Neuron (in vitro differentiated cells): ENCODE measurements around the gene CRYGN.

Experiments used
- H2AFZ ChIP-seq: one replicate; pipeline ENCODE4 v1.6.1; 2013; ENCODE audit warnings: low read depth, mild to moderate bottlenecking, inconsistent platforms, low read length, moderate library complexity
- H3K27me3 ChIP-seq: one replicate; pipeline ENCODE4 v1.6.1; 2013; ENCODE audit warnings: low read length; ENCODE audit not compliant: insufficient read depth
- H3K36me3 ChIP-seq: one replicate; pipeline ENCODE4 v1.6.1; 2013; ENCODE audit warnings: low read length; ENCODE audit not compliant: insufficient read depth
- H3K4me1 ChIP-seq: one replicate; pipeline ENCODE4 v1.6.1; 2013; ENCODE audit warnings: low read length; ENCODE audit not compliant: insufficient read depth
- H3K4me3 ChIP-seq: 2 replicates; pipeline ENCODE4 v1.5.1; 2013; ENCODE audit warnings: mild to moderate bottlenecking, low read length, moderate library complexity
- H3K9me3 ChIP-seq: one replicate; pipeline ENCODE4 v1.6.1; 2013; ENCODE audit warnings: low read length

Gene CRYGN

GRCh38 chr7:151423936-151424335 lies 16.0 kb downstream of the CRYGN start:
- Histone ChIP-seq H3K27me3 (peaks cover 3% of the 10 kb centered on the region), H3K9me3 (peaks cover 5% of the 10 kb centered on the region), H3K4me1 (peaks cover 8% of the 10 kb centered on the region), H3K4me3 (no peak overlapping the region), H3K36me3 (no peaks in the 10 kb centered on the region), H2AFZ (no peak overlapping the region)

- Histone ChIP-seq H2AFZ (no peak overlapping the region), H3K27me3 (peaks cover 3% of the 10 kb centered on the region), H3K36me3 (no peaks in the 10 kb centered on the region), H3K4me1 (peaks cover under 1% of the 10 kb centered on the region), H3K4me3 (no peak overlapping the region), H3K9me3 (peaks cover 5% of the 10 kb centered on the region)
Measured at GRCh38 chr7:151423226-151423625, 16.7 kb downstream of the CRYGN start.

DNA sequence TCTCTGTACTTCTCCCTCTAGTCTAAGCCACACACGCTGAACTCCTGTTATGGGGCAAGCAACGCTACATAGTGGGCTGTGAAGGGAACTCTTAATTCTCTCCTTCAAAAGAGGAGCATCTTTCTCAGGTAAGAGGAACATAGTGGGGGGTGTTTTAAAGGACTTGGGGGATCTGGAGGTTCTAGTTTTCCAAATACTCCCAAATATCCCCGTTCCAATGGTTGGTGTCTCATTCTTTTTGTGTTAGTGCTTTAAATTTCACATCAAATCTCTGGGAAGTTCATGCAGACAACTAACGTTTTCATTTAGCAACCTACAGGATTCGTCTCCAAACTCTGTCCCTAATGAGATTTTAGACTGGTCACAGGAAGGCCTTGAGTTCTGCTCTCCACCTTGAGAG lies 17.7 kb downstream of the CRYGN start:
- peaks cover 3% of the 10 kb centered on the region for H3K27me3 ChIP-seq
- no peaks in the 10 kb centered on the region for H3K36me3 ChIP-seq
- H3K4me3 ChIP-seq: no peak overlapping the region
- no peaks in the 10 kb centered on the region for H3K4me1 ChIP-seq
- peaks cover 5% of the 10 kb centered on the region for H3K9me3 ChIP-seq
- no peak overlapping the region for H2AFZ ChIP-seq

GRCh38 chr7:151420144-151420543 lies 19.8 kb downstream of the CRYGN start:
- Histone ChIP-seq H3K4me3 (no peak overlapping the region), H3K27me3 (peaks cover 3% of the 10 kb centered on the region), H3K36me3 (no peaks in the 10 kb centered on the region), H3K4me1 (peaks cover 12% of the 10 kb centered on the region), H3K9me3 (peaks cover 5% of the 10 kb centered on the region), H2AFZ (no peak overlapping the region)

- Histone ChIP-seq H3K9me3 (peaks cover 4% of the 10 kb centered on the region), H2AFZ (no peak overlapping the region), H3K36me3 (no peaks in the 10 kb centered on the region), H3K4me3 (no peak overlapping the region), H3K27me3 (peaks cover 2% of the 10 kb centered on the region), H3K4me1 (peaks cover 12% of the 10 kb centered on the region)
Measured at GRCh38 chr7:151416941-151417315, 23.0 kb downstream of the CRYGN start.

DNA sequence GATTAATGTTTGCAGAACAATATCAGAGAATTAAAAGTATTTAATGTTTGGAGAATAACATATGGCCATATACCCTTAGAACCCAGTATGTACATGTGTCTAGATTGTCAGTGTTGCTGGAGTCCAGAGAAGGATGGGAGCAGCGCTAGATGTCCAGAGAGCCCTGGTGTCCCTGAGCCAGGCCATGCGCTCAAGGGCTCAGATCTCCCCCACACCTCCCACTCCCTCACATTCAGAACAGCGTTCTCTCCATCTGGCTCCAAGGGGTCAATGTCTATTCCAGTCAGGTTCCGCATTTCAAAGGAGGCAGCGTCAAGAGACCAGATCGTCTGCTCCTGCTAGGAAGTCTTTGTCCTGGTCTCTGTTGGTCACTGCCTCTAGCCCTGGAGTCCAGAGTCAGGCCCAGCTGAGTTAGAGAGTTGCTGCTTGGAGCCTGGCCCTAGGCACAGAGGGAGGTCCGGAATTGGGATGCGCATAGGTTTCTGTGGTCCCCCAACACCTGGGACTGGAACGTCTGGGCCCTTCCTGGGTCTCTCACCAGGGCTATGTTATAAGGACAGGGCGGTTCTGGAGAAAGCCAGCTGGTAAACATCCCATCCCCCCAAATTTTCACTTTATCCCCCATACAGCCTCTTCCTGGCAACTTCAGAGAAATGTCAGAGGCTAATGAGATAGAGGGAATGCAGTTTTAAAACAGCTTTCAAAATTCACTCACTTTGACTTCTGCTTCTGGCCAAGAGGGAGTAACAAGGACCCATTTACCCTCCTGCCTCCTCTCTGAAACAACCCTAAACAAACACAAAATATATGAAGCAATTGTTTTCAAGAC lies 23.6 kb downstream of the CRYGN start:
- H3K36me3 ChIP-seq: no peaks in the 10 kb centered on the region
- peaks cover 12% of the 10 kb centered on the region for H3K4me1 ChIP-seq
- no peaks in the 10 kb centered on the region for H3K27me3 ChIP-seq
- H2AFZ ChIP-seq: no peak overlapping the region
- no peak overlapping the region for H3K4me3 ChIP-seq
- H3K9me3 ChIP-seq: no peaks in the 10 kb centered on the region

DNA sequence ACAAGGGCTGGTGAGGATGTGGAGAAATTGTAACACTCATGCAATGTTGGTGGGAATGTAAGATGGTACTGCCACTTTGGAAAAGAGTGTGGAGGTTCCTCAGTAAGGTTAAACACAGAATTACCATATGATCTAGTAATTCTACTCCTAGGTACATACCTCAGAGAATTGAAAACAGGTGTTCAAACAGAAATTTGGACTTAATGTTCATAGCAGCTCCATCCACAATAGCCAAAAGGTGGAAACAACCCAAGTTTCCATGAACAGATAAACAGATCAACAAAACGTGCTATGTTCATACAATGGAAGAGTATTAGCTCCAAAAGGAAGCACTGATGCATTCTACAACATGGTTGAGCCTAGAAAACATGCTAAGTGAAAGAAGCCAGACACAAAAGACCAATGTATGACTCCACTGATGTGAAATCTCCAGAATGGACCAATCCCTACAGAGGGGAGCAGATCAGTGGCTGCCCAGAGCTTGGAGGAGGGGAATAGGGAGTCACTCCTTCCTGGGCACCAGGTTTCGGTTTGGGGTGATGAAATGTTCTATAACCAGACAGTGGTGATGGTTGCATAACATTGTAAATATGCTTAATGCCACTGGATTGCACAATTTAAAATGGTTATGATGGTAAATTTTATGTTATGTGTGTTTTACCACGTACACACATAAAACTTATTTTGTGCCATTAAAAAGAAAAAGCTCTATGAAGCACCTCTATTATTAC lies 24.4 kb downstream of the CRYGN start:
- H3K27me3 ChIP-seq: no peaks in the 10 kb centered on the region
- no peaks in the 10 kb centered on the region for H3K36me3 ChIP-seq
- no peak overlapping the region for H2AFZ ChIP-seq
- H3K4me1 ChIP-seq: peaks cover 14% of the 10 kb centered on the region
- no peak overlapping the region for H3K4me3 ChIP-seq
- H3K9me3 ChIP-seq: no peaks in the 10 kb centered on the region

- peaks cover 19% of the 10 kb centered on the region for H3K4me1 ChIP-seq
- no peaks in the 10 kb centered on the region for H3K36me3 ChIP-seq
- H3K27me3 ChIP-seq: no peaks in the 10 kb centered on the region
- no peak overlapping the region for H3K4me3 ChIP-seq
- no peak overlapping the region for H2AFZ ChIP-seq
- H3K9me3 ChIP-seq: no peaks in the 10 kb centered on the region
Measured at GRCh38 chr7:151413241-151413640, 26.7 kb downstream of the CRYGN start.

DNA sequence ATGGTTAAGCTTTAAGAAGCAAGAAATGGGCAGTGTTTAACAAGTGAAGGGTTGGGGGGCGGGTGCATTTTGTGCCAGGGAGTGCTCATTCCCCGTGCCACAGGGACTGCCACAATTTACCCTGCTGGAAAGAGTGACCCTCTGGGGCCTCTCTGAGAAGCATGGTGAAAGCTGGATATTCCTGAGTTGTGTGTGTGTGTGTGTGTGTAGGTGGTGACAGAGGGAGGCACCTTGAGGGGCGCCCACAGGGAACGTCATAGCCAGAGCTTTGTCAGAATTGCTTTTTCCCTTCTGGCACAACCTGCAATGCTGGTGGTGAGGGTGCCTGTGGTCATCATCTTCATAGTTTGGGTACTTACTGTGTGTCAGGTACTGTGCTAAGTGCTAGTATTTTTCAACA lies 27.6 kb downstream of the CRYGN start:
- Histone ChIP-seq H3K4me3 (no peak overlapping the region), H3K4me1 (peaks cover 19% of the 10 kb centered on the region), H3K9me3 (no peaks in the 10 kb centered on the region), H2AFZ (no peak overlapping the region), H3K27me3 (no peaks in the 10 kb centered on the region), H3K36me3 (no peaks in the 10 kb centered on the region)

GRCh38 chr7:151411551-151411950 lies 28.4 kb downstream of the CRYGN start:
- H3K4me1 ChIP-seq: peaks cover 18% of the 10 kb centered on the region
- H3K9me3 ChIP-seq: no peaks in the 10 kb centered on the region
- H3K36me3 ChIP-seq: no peaks in the 10 kb centered on the region
- H3K4me3 ChIP-seq: no peak overlapping the region
- H3K27me3 ChIP-seq: no peaks in the 10 kb centered on the region
- H2AFZ ChIP-seq: no peak overlapping the region

GRCh38 chr7:151410405-151411390 lies 29.2 kb downstream of the CRYGN start:
- Histone ChIP-seq H3K27me3 (no peaks in the 10 kb centered on the region), H3K4me1 (peaks cover 12% of the 10 kb centered on the region), H2AFZ (peak overlapping the region; percentile 95), H3K9me3 (no peaks in the 10 kb centered on the region), H3K4me3 (peak overlapping the region; percentile 70), H3K36me3 (no peaks in the 10 kb centered on the region)

DNA sequence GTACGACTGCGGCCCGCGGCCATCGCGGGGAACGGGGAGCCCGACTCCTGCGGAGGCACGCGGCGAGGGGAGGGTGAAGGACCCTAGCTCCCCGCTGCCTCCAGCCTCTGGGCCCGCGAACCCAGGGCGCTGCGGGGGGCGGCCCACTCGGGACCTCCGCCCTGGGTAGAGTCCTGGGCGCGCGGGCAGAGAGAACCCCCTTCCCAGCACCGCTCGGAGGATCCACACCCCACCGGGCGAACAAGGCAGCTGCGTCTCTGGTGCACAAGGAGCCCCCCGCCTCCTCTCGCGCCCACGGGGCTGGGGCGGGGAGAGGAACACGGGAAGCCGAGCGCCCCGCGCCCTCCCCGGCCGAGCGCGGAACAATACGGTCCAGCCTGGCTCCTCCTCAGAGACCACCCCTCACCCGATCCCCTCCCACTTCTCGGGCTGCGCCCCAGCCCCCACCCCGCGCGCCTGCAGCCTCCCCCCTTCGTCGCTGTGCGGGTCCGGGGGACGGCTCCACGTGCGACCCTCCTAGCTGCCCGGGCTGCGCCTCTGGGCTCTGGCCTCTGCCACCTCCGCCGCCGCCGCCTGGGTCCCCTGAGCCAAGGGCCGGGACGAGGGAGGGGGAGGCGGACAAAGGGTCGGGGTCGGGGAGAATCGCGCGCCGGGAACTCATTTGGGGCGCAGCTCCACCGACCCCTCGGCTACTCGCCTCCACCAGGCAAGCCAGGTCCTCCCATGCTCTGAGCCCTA lies 30.1 kb downstream of the CRYGN start, which contains the start of gene WDR86:
Gene WDR86, minus strand, starts transcription at position 372 of the 738 bp plus-strand sequence. CDS start 449 bp downstream, outside the sequence.
- peak within 1 kb of the TSS; percentile 95 for H2AFZ ChIP-seq
- no peaks in the 10 kb centered on the region for H3K27me3 ChIP-seq
- H3K4me1 ChIP-seq: peaks cover 12% of the 10 kb centered on the region
- H3K4me3 ChIP-seq: peak within 1 kb of the TSS; percentile 70
- no peaks in the 10 kb centered on the region for H3K9me3 ChIP-seq
- no peaks in the 10 kb centered on the region for H3K36me3 ChIP-seq
